Trophoblast cell (in vitro differentiated cells and primary cell): ENCODE measurements around the gene MEGF10.

ENCODE experiments used
- DNase-seq, 2 donors: peaks; one replicate each; pipeline ENCODE4 v3.0.0-alpha.2; 2016
- H2AFZ ChIP-seq: 2 replicates; pipeline ENCODE4 v1.6.1; 2013; ENCODE audit warnings: low read length, moderate library complexity, mild to moderate bottlenecking; ENCODE audit not compliant: insufficient read depth, poor library complexity
- H2AK5ac ChIP-seq: 2 replicates; pipeline ENCODE4 v1.6.1; 2013; ENCODE audit warnings: mild to moderate bottlenecking, low read length
- H2BK120ac ChIP-seq: 2 replicates; pipeline ENCODE4 v1.6.1; 2013; ENCODE audit warnings: low read length, mild to moderate bottlenecking, moderate library complexity; ENCODE audit not compliant: insufficient read depth, poor library complexity
- H2BK12ac ChIP-seq: 2 replicates; pipeline ENCODE4 v1.6.1; 2013; ENCODE audit warnings: mild to moderate bottlenecking, low read length, moderate library complexity
- H2BK5ac ChIP-seq: 2 replicates; pipeline ENCODE4 v1.6.1; 2013; ENCODE audit warnings: low read length, low read depth, moderate library complexity, mild to moderate bottlenecking; ENCODE audit not compliant: poor library complexity
- H3K14ac ChIP-seq: 2 replicates; pipeline ENCODE4 v1.6.1; 2013; ENCODE audit warnings: mild to moderate bottlenecking, low read length
- H3K18ac ChIP-seq: 2 replicates; pipeline ENCODE4 v1.6.1; 2013; ENCODE audit warnings: mild to moderate bottlenecking, low read length
- H3K23ac ChIP-seq: 2 replicates; pipeline ENCODE4 v1.6.1; 2013; ENCODE audit warnings: low read length
- H3K27ac ChIP-seq: 2 replicates; pipeline ENCODE4 v1.5.1; 2013; ENCODE audit warnings: low read depth, mild to moderate bottlenecking, inconsistent platforms, low read length, moderate library complexity
- H3K27me3 ChIP-seq: 2 replicates; pipeline ENCODE4 v1.6.1; 2013; ENCODE audit warnings: inconsistent platforms, mild to moderate bottlenecking, low read length, moderate library complexity; ENCODE audit not compliant: insufficient read depth
- H3K36me3 ChIP-seq, 2 experiments: 1 replicate in 1 of 2; 2 replicates in 1 of 2; pipeline ENCODE4 v1.6.1; 2013; ENCODE audit warnings: low read length in 2 of 2, mild to moderate bottlenecking in 2 of 2, moderate library complexity in 1 of 2; ENCODE audit not compliant: insufficient read depth in 2 of 2, control insufficient read depth in 1 of 2
- H3K4ac ChIP-seq: 2 replicates; pipeline ENCODE4 v1.6.1; 2013; ENCODE audit warnings: low read depth, mild to moderate bottlenecking, low read length, moderate library complexity
- H3K4me1 ChIP-seq, 2 experiments: 1 replicate in 1 of 2; 2 replicates in 1 of 2; pipeline ENCODE4 v1.6.1; 2013; ENCODE audit warnings: low read length in 2 of 2, mild to moderate bottlenecking in 2 of 2, moderate library complexity in 1 of 2; ENCODE audit not compliant: insufficient read depth in 2 of 2, control insufficient read depth in 1 of 2
- H3K4me2 ChIP-seq: 2 replicates; pipeline ENCODE4 v1.6.1; 2013; ENCODE audit warnings: inconsistent platforms, mild to moderate bottlenecking, low read length, moderate library complexity
- H3K4me3 ChIP-seq: 2 replicates; pipeline ENCODE4 v1.5.1; 2013; ENCODE audit warnings: mild to moderate bottlenecking, low read depth, low read length, inconsistent platforms
- H3K79me1 ChIP-seq: one replicate; pipeline ENCODE4 v1.6.1; 2013; ENCODE audit warnings: low read length
- H3K79me2 ChIP-seq: 2 replicates; pipeline ENCODE4 v1.6.1; 2013; ENCODE audit warnings: low read length, mild to moderate bottlenecking; ENCODE audit not compliant: control insufficient read depth, insufficient read depth, poor library complexity
- H3K9ac ChIP-seq: 2 replicates; pipeline ENCODE4 v1.6.1; 2013; ENCODE audit warnings: mild to moderate bottlenecking, low read length
- H3K9me3 ChIP-seq: 2 replicates; pipeline ENCODE4 v1.6.1; 2013; ENCODE audit warnings: low read depth, mild to moderate bottlenecking, control low read depth, inconsistent platforms, low read length; ENCODE audit not compliant: insufficient read depth
- H4K12ac ChIP-seq: 2 replicates; pipeline ENCODE4 v1.6.1; 2013; ENCODE audit warnings: low read depth, mild to moderate bottlenecking, low read length, moderate library complexity
- H4K8ac ChIP-seq: 2 replicates; pipeline ENCODE4 v1.6.1; 2013; ENCODE audit warnings: low read depth, mild to moderate bottlenecking, low read length, moderate library complexity
- H4K91ac ChIP-seq: one replicate; pipeline ENCODE4 v1.6.1; 2013; ENCODE audit warnings: low read depth, mild to moderate bottlenecking, low read length, moderate library complexity
- WGBS: extraction: QIAGEN DNeasy Blood & Tissue Kit; methylation state at CpG from one replicate; pipeline ENCODE4 v1.1.7; 2013; ENCODE audit warnings: missing lambda C conversion rate; ENCODE audit not compliant: insufficient read length, insufficient coverage; ENCODE audit errors: extremely low coverage; 5-methylcytosine and 5-hydroxymethylcytosine counted together

MEGF10 gene

GRCh38 chr5:127409921-127410675 is 119.5 kb downstream of the MEGF10 start:
- Histone ChIP-seq H3K27me3 (no peaks in the 10 kb centered on the region), H3K4ac (no peak overlapping the region), H3K14ac (no peak overlapping the region), H2AK5ac (no peak overlapping the region), H3K23ac (no peak overlapping the region), H2BK120ac (no peak overlapping the region), H4K91ac (no peak overlapping the region), H2AFZ (no peak overlapping the region), H3K79me1 (no peaks in the 10 kb centered on the region), H3K9me3 (no peaks in the 10 kb centered on the region), H3K79me2 (no peaks in the 10 kb centered on the region), H2BK5ac (no peak overlapping the region), H3K27ac (no peak overlapping the region), H3K9ac (no peak overlapping the region), H3K4me2 (no peak overlapping the region), H3K36me3 (no peaks in the 10 kb centered on the region), H3K4me3 (no peak overlapping the region), H4K8ac (no peak overlapping the region), H4K12ac (no peak overlapping the region), H2BK12ac (no peak overlapping the region), H3K4me1 (no peaks in the 10 kb centered on the region), H3K18ac (no peak overlapping the region)
- no peak for DNase-seq
- no CpG with 5 or more reads among the region's 15 CpGs for WGBS

- Histone ChIP-seq H4K91ac (no peak overlapping the region), H3K9me3 (no peaks in the 10 kb centered on the region), H4K8ac (no peak overlapping the region), H3K79me2 (no peaks in the 10 kb centered on the region), H2AFZ (no peak overlapping the region), H2BK12ac (no peak overlapping the region), H3K79me1 (no peaks in the 10 kb centered on the region), H3K4me1 (no peaks in the 10 kb centered on the region), H3K4me3 (no peak overlapping the region), H2BK5ac (no peak overlapping the region), H3K4ac (no peak overlapping the region), H4K12ac (no peak overlapping the region), H3K23ac (no peak overlapping the region), H2BK120ac (no peak overlapping the region), H3K27me3 (no peaks in the 10 kb centered on the region), H3K14ac (no peak overlapping the region), H2AK5ac (no peak overlapping the region), H3K18ac (no peak overlapping the region), H3K9ac (no peak overlapping the region), H3K36me3 (no peaks in the 10 kb centered on the region), H3K4me2 (no peak overlapping the region), H3K27ac (no peak overlapping the region)
- DNase-seq = no peak
- WGBS = no CpG with 5 or more reads among the region's 4 CpGs
Measured at GRCh38 chr5:127410959-127411358, 120.4 kb downstream of the MEGF10 start.

GRCh38 chr5:127411381-127411780 is 120.8 kb downstream of the MEGF10 start:
- Histone ChIP-seq H2BK120ac (no peak overlapping the region), H3K79me2 (no peaks in the 10 kb centered on the region), H3K27ac (no peak overlapping the region), H3K9me3 (no peaks in the 10 kb centered on the region), H2AFZ (no peak overlapping the region), H3K27me3 (no peaks in the 10 kb centered on the region), H3K4me1 (no peaks in the 10 kb centered on the region), H2BK12ac (no peak overlapping the region), H4K91ac (no peak overlapping the region), H4K12ac (no peak overlapping the region), H3K4me2 (no peak overlapping the region), H3K14ac (no peak overlapping the region), H2BK5ac (no peak overlapping the region), H3K4ac (no peak overlapping the region), H3K79me1 (no peaks in the 10 kb centered on the region), H3K18ac (no peak overlapping the region), H3K4me3 (no peak overlapping the region), H3K9ac (no peak overlapping the region), H4K8ac (no peak overlapping the region), H3K23ac (no peak overlapping the region), H3K36me3 (no peaks in the 10 kb centered on the region), H2AK5ac (no peak overlapping the region)
- WGBS = no CpG with 5 or more reads among the region's 5 CpGs
- DNase-seq = no peak

GRCh38 chr5:127412698-127413097 is 122.1 kb downstream of the MEGF10 start:
- Histone ChIP-seq H3K79me1 (no peaks in the 10 kb centered on the region), H3K14ac (no peak overlapping the region), H3K4me1 (no peaks in the 10 kb centered on the region), H3K18ac (no peak overlapping the region), H3K36me3 (no peaks in the 10 kb centered on the region), H3K27ac (no peak overlapping the region), H2AK5ac (no peak overlapping the region), H2AFZ (no peak overlapping the region), H4K91ac (no peak overlapping the region), H2BK12ac (no peak overlapping the region), H3K23ac (no peak overlapping the region), H4K8ac (no peak overlapping the region), H4K12ac (no peak overlapping the region), H3K4me3 (no peak overlapping the region), H3K4ac (no peak overlapping the region), H3K9ac (no peak overlapping the region), H3K4me2 (no peak overlapping the region), H3K79me2 (no peaks in the 10 kb centered on the region), H2BK5ac (no peak overlapping the region), H3K27me3 (no peaks in the 10 kb centered on the region), H2BK120ac (no peak overlapping the region), H3K9me3 (no peaks in the 10 kb centered on the region)
- no peak for DNase-seq
- WGBS = 100% methylated on average over 1 of the region's 3 CpGs
